Epithelial cell of esophagus (primary cell): ENCODE measurements around the gene GULP1.

ENCODE experiments used
- DNase-seq: peaks from one replicate; pipeline ENCODE4 v3.0.0; 2010; ENCODE audit warnings: low read depth
- H3K4me3 ChIP-seq: 2 replicates; pipeline ENCODE4 v1.5.1; 2011; ENCODE audit warnings: mild to moderate bottlenecking, low read length, control low read depth
- TF ChIP-seq, protein P1 (sequence below): IDR thresholded peaks from 2 replicates; pipeline ENCODE4 v1.5.1; 2011; ENCODE audit warnings: low read depth, mild to moderate bottlenecking, low read length, control low read depth, inconsistent platforms; ENCODE audit not compliant: insufficient read depth; ENCODE audit errors: missing control alignments

The GULP1 gene

DNA sequence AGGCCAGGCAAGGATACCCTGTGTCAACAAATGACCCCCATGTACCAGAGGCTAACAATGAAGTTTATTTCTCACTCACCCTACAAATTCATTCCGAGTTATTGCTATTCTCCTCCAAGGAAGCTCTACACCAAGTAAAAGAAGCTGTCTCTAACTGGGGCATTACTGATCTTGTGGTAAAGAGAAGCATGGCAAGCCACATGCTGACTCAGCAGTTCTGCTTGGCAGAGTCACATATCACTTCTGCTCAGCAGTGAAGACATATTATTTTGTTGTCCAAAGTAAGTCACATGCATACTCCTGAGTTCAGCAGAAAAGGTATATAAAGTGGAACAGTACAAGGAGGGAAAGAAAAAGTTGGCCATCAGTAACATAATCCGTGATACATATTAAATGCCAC is 315.8 kb downstream of the GULP1 start:
- no peak overlapping the region for H3K4me3 ChIP-seq
- TF ChIP-seq, protein P1, sequence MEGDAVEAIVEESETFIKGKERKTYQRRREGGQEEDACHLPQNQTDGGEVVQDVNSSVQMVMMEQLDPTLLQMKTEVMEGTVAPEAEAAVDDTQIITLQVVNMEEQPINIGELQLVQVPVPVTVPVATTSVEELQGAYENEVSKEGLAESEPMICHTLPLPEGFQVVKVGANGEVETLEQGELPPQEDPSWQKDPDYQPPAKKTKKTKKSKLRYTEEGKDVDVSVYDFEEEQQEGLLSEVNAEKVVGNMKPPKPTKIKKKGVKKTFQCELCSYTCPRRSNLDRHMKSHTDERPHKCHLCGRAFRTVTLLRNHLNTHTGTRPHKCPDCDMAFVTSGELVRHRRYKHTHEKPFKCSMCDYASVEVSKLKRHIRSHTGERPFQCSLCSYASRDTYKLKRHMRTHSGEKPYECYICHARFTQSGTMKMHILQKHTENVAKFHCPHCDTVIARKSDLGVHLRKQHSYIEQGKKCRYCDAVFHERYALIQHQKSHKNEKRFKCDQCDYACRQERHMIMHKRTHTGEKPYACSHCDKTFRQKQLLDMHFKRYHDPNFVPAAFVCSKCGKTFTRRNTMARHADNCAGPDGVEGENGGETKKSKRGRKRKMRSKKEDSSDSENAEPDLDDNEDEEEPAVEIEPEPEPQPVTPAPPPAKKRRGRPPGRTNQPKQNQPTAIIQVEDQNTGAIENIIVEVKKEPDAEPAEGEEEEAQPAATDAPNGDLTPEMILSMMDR = no peak
- DNase-seq = peak; percentile 18

DNA sequence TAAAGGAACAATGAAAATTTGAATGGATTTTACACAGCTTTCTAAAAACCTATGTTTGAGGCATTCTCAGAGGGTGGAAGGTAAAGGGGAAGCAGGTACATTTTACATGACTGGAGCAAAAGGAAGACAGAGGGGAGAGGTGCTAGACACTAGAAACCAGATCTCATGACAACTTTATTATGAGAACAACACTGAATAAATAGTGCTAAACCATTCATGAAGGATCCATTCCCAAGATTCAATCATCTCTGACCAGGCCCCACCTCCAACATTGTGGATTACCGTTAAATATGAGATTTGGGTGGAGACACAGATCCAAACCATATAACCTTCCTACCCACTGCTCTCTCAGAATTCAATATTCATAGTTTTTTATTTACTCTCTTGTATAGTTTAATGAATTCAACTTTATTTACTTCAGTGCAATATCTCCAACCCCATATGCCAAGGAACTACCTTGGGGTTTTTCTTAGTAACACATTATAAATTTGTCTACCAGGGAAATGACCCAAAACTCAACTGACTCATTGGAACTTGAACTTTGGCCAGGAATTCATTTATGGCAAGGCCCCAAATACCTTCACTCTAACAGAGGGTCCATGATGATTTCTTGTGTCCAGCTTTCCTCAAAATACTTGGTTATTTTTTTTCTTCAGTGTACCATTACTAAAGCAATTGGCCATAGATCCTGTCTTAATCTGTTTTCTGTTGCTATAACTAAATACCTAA is 317.8 kb downstream of the GULP1 start:
- no peak for DNase-seq
- TF ChIP-seq, protein P1 = no peak
- no peak overlapping the region for H3K4me3 ChIP-seq

DNA sequence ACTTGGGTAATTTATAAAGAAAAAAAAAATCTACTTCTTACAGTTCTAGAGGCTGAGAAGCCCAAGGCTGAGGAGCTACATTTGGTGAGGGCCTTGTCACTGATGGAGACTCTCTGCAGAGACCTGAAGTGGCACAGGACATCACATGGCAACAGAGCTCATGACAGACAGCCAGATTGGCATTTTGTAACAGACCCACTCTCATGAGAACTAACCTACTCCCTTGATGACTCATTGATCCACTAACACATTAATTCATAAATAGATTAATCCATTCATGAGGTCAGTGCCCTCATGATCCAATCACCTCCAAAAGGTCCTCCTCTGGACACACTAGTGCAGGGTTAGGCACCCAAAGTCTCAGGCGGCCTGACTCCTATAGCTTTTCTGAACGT is 318.4 kb downstream of the GULP1 start:
- DNase-seq = peak; percentile 8
- TF ChIP-seq, protein P1 = no peak
- H3K4me3 ChIP-seq = no peak overlapping the region

DNA sequence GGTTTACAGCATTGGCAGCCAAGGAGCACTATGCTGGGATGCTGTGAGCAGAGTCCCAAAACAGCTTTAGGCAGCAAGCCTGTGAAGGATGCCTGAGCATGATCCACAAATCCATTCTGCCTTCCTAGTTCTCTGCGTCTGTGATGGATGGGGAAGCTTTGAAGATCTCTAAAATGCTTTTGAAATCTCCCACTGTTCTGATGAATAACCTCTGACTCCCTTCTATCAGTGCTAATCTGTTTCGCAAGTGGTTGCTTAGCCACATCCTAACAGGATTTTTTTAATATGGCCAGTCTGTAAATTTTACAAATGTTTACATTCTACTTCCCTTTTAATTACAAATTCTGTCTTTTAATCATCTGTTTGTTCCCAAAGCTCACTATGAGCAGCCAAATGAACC is 319.2 kb downstream of the GULP1 start:
- no peak overlapping the region for H3K4me3 ChIP-seq
- peak; percentile 13 for DNase-seq
- TF ChIP-seq, protein P1 = no peak

DNA sequence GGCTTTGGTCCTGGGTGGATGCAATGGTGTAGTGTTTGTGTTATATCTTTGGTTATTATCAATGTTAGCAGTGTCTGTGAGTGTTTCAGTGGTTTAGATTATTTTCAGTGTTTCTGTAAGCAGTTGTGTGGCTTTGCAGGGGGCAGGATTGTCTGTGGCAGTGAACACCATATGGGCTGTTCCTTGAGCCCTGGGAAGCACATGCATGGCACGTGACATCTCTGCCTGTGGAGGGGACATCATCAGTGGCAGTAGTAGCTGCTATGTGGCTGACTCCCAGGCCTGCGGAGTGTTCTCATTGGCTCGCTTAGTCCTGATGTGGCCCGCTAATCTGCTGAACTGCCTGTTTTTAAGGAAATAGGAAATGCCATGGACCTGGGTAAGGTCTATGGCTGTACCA is 327.5 kb downstream of the GULP1 start:
- no peak for DNase-seq
- TF ChIP-seq, protein P1 = no peak
- no peak overlapping the region for H3K4me3 ChIP-seq

DNA sequence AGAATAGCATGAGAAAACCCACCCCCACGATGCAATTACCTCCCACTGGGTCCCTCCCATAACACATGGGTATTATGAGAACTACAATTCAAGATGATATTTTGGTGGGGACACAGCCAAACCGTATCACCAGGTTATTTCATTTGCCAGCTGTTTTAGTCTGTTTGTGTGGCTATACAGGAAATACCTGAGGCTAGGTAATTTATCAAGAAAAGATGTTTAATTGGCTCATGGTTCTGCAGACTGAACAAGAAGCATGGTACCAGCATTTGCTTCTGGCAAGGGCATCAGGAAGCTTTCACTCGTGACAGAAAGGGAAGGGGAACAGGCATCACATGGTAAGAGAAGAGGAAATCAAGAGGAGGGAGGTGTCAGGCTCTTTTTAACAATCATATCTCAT is 329.2 kb downstream of the GULP1 start:
- DNase-seq = no peak
- TF ChIP-seq, protein P1 = no peak
- no peak overlapping the region for H3K4me3 ChIP-seq
